Keratinocyte (primary cell): ENCODE measurements around the gene F7.

Experiments used
- CTCF ChIP-seq, 3 experiments: IDR thresholded peaks in 1 of 3; conservative IDR thresholded peaks in 1 of 3; optimal IDR thresholded peaks in 1 of 3; 2 replicates in 2 of 3; 3 replicates in 1 of 3; pipeline versions ENCODE3 to v1.5.1; 2011; ENCODE audit warnings: low read length in 3 of 3, mild to moderate bottlenecking in 3 of 3, moderate library complexity in 2 of 3, control low read depth in 1 of 3, inconsistent platforms in 1 of 3; ENCODE audit not compliant: insufficient read depth in 2 of 3; ENCODE audit errors: extremely low read depth in 1 of 3
- EZH2 ChIP-seq: IDR thresholded peaks from one replicate; pipeline ENCODE4 v1.6.1; 2012; ENCODE audit warnings: inconsistent platforms, mild to moderate bottlenecking, low read length, moderate library complexity

GRCh38 chr13:113063091-113063491 lies 42.5 kb upstream of the F7 start:
- TF ChIP-seq CTCF (optimal IDR thresholded peaks at IDR 0.05 in 1 of 3, IDR thresholded peaks at IDR 0.05 in 1 of 3, conservative IDR thresholded peaks at IDR 0.05 in 1 of 3; ENCODE audit: extremely low read depth in 1 of 3, insufficient read depth in 2 of 3, low read length in 3 of 3) (no peak), EZH2 (no peak)
